Measurements from ENCODE around the gene TIMM10B.

- TF ChIP-seq, protein P1, sequence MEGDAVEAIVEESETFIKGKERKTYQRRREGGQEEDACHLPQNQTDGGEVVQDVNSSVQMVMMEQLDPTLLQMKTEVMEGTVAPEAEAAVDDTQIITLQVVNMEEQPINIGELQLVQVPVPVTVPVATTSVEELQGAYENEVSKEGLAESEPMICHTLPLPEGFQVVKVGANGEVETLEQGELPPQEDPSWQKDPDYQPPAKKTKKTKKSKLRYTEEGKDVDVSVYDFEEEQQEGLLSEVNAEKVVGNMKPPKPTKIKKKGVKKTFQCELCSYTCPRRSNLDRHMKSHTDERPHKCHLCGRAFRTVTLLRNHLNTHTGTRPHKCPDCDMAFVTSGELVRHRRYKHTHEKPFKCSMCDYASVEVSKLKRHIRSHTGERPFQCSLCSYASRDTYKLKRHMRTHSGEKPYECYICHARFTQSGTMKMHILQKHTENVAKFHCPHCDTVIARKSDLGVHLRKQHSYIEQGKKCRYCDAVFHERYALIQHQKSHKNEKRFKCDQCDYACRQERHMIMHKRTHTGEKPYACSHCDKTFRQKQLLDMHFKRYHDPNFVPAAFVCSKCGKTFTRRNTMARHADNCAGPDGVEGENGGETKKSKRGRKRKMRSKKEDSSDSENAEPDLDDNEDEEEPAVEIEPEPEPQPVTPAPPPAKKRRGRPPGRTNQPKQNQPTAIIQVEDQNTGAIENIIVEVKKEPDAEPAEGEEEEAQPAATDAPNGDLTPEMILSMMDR (IDR thresholded peaks at IDR 0.05): no peak
- TF ChIP-seq POLR2A (IDR thresholded peaks at IDR 0.05): no peak
Observed at GRCh38 chr11:6498121-6498520, 16.8 kb downstream of the TIMM10B start.

All from esophagus squamous epithelium (tissue), 4 donors.